Right renal pelvis (tissue), 4 donors: ENCODE measurements around the gene SEC14L1. TPM values are rescaled to one million over a fixed set of nuclear protein-coding genes. Genes with fewer than 3 reads are reported as not detected.
A peak's percentile ranks its signal among the peaks of the same experiment; 100 is the strongest.
"Not testable (repeated sequence)": the region's sequence is repeated elsewhere in the genome, so short reads cannot be mapped to it uniquely, and the experiment has no call there.

Experiments used
- DNase-seq, 4 donors: peaks; one replicate each; pipeline ENCODE4 v3.0.0-alpha.2; 2013; ENCODE audit warnings: low read depth in 4 of 4, low spot score in 3 of 4, missing footprints in 1 of 4
- polyA plus RNA-seq, 4 donors: library from polyadenylated mRNA; unstranded; fragments of 120-200 nt; gene quantifications; one replicate each; pipeline ENCODE4 v1.2.1, GENCODE V29; 2013; ENCODE audit not compliant: insufficient read length in 4 of 4

Gene SEC14L1
- polyA plus RNA-seq, 4 donors, result 93.4 to 120 (median 107) TPM

DNA sequence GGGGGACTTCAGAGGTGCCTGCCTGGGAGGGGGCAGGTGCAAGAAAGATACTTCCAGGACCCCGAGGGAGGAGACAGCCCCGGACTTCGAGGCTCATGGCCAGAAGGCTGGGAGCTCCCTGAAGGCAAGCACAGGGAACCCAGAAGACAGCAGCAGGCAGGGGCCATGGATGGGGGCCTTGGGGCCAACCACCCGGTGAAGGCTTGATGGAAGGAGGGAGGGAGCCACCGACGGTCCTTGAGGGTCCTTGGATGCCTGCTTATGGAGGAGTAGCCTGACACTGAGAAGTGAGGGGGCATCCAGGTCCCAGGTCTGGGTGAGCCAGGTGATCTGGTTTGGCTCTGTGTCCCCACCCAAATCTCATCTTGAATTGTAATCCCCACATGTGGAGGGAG lies 89.7 kb downstream of the SEC14L1 start:
- DNase-seq, result no peak

DNA sequence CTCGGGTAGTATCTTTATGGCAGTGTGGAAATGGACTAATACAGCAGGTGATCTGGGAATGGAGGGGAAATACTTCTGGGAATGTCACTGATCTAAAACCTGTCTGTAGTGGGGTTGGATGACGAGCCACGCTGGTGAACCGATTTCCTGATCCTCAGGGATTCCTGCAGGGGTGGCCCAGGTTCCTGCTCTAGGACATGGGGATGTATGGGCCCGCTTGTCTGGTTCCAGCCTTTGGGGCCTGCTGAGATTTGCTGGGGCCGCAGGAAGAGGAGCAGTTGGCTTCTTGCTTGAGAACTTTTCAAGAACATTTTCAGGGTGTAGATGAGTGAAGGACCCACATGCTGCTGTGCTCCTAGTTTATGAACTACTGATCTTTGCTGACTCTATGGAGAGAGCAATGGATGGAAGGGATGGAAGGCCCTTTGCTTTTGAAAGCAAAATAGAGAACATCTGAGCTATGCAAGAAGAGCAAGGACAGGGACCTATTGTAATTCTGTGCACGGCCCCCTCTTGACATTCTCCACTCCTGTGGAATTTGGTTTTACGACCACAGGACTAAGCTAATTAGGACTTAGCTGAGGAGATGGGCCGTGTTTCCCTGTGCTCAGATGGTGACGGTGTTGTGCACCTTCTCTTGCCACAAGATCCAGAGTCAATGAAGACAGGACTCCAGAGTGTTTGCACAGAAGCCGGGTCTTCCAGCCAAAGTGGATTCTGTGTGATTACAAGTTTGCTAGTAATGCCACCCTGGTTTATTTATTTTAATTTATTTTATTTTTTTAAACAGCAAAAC lies 90.5 kb downstream of the SEC14L1 start:
- DNase-seq, result no peak

- DNase-seq, result no peak
Observed at GRCh38 chr17:77233127-77233526, 92.4 kb downstream of the SEC14L1 start.

GRCh38 chr17:77233635-77234334 lies 93.0 kb downstream of the SEC14L1 start:
- no peak for DNase-seq

DNA sequence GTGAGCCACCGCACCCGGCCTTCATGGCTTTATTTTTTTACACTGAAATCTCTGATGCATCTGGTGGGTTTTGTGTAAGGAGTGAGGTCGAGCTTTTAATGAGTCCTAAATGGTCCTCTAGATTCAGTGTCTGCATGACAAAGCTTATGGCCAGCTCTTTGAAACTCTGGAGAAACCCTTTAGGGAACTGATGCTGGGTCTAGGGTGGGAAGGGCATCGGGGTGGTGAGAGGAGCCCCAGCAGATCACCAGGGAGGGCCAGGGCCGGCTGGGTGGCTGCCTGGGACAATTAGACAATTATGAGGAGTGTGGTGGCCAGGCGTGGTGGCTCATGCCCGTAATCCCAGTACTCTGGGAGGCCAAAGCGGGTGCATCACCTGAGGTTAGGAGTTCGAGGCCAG lies 93.9 kb downstream of the SEC14L1 start:
- DNase-seq, result no peak

GRCh38 chr17:77235370-77235941 lies 94.7 kb downstream of the SEC14L1 start:
- DNase-seq, result no peak

DNA sequence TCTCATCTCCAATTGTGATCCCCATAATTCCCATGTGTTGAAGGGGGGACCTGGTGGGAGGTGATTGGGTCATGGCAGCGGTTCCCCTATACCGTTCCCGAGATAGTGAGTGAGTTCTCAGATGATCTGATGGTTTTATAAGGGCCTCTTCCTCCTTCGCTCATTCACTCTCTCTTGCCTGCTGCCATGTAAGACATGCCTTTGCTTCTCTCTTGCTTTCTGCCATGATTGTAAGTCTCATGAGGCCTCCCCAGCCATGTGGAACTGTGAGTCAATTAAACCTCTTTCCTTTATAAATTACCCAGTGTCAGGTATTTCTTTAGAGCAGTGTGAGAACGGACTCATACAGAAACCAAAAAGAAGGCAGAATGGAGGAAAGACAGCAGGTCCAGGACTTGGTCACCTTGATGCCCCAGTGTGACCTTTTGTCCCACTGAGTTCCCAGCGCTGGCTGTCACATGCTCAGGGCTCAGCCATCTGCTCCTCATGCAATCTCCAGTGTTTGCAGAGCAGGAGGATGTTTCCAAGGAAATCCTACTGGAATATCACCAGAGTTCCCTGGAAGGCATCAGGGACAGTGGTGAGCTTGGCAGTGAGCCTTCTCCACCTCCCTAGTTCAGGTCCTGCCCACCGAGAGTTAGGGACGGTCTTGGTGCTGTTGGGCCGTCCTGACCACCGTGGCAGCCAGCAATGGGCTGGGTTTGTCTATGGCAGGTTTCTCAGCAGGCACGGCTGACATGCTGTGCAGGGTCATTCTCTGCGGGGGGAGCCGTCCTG lies 96.7 kb downstream of the SEC14L1 start:
- no peak for DNase-seq

GRCh38 chr17:77240976-77241375 lies 100.2 kb downstream of the SEC14L1 start:
- DNase-seq, result no peak

GRCh38 chr17:77242118-77242851 lies 101.5 kb downstream of the SEC14L1 start:
- DNase-seq, result no peak

- DNase-seq, result no peak
Observed at GRCh38 chr17:77245162-77245926, 104.6 kb downstream of the SEC14L1 start.

DNA sequence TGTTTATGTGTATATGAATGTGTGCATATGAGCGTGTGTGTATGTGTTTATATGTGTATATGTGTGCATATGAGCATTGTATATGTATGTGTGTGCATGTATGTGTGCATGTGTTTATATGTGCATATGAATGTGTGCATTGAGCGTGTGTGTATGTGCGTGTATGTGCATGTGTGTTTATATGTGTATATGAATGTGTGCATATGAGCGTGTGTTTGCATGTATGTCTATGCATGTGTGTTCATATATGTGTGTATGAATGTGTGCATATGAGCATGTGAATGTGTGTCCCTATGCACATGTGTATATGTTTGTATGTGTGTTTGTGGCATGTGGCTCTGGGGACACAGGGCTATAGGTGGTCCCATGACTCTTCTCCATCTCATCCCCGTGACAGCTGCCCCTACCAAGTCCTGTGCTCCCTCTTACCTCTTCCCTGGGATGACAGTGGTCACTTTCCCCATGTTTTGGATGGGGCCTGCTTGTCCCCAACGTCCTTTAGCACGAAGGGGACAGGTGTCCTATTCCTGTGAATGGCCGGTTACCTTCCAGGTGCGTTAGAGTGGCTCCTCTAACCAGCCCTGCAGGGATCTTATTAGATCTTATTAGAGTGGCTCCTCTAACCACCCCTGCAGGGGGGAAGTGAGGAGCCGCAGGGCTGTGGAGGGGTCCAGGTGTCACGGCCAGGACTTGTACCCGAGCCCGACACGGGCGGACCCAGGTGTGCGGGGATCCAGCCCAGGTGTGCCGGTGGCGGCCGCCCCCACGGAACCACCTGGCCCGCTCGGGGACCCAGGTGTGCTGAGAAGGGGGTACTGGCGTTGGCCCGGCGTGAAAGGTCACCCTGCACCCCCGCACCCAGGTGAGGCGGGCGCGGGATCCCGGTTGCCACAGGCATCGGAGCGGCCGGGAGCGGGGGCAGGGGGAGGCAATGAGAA lies 105.6 kb downstream of the SEC14L1 start:
- DNase-seq, result no peak

GRCh38 chr17:77247048-77247541 lies 106.3 kb downstream of the SEC14L1 start:
- DNase-seq, result peak; percentile 65 to 84 (median 72)

DNA sequence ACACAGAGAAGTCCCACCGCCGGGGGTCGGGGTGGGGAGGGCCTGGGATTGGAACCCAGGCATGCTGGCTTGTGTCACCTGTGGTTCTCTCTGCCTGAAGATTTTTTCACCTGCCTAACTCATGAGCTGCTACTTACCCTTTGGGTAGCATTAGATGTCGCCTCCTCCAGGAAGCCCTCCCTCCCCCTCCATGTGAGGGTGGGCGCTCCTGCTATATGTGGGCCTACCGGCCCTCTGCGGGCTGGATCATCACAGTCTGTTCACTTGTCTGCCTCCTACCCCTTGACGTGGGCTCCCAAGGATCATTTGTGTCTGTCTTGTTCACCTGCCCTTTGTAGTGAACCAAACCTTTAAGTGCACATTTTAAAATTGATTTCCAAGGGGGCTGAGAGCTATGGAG lies 106.8 kb downstream of the SEC14L1 start:
- no peak for DNase-seq

- no peak for DNase-seq
Observed at GRCh38 chr17:77248216-77249114, 107.7 kb downstream of the SEC14L1 start.

DNA sequence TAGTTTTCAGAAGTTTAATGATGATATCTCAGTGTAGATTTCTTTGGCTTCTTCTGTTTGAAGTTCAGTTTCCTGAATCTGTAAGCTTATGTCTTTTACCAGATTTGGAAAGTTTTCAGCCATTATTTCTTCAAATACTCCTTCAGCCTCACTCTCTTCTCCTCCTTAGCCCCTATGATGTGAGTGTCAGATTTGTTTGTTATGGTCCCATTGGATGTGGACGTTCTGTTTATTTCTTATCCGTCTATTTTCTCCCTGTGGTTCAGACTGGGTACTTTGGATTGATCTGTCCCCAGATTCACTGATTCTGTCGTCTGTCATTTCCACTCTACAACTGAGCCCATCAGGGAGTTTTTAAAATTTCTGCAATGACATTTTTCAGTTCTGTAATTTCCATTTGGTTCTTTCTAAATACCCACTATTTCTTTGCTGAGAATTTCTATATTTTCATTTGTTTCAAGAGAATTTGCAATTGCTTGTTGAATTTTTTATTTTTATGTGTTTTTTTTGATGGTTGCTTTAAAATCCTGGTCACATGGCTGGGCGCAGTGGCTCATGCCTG lies 110.9 kb downstream of the SEC14L1 start:
- no peak for DNase-seq

DNA sequence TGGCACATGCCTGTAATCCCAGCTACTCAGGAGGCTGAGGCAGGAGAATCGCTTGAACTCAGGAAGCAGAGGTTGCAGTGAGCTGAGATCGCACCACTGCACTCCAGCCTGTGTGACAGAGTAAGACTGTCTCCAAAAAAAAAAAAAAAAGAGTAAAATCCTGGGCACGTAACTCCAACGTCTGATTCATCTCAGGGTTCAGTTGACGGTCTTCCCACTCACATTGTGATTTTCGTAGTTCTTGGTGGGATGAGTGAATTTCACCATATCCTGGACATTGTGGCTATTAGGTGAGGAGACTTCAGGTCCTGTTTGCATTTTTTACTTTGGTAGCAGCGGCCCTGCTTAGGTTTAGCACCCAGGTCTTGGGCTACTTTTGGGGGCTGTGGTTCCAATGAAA lies 111.5 kb downstream of the SEC14L1 start:
- not testable (repeated sequence) for DNase-seq

GRCh38 chr17:77253611-77254051 lies 112.9 kb downstream of the SEC14L1 start:
- DNase-seq, result no peak
